GM18508 (cell line): Measurements from ENCODE around the gene FASTKD1.
"Not testable (repeated sequence)": the region's sequence is repeated elsewhere in the genome, so short reads cannot be mapped to it uniquely, and the experiment has no call there.

Experiments
- ATAC-seq: cut with Tn5 transposase; IDR thresholded peaks from one replicate; pipeline ENCODE4 v1.9.1; 2021; ENCODE audit warnings: moderate number of reproducible peaks; ENCODE audit not compliant: insufficient read depth, unreplicated experiment

The FASTKD1 gene

DNA sequence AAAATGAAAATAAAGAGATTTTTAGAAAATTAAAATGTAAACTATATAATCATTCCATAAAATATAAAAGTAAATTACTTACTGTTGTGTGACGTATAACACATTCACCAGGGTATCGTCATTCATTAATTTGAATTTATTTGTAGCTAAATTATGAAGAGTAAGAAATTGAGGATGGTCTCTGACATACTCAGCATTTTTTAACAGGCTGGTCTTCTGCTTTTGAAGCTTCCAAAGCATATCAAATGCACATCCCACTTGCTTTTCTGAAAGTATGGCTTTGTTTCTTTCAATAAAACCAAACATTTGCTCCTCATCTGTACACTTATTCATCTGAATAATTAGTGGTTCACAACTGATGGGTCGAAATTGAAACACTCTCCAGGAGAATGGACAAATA lies 2.1 kb downstream of the FASTKD1 start:
- ATAC-seq: no peak

DNA sequence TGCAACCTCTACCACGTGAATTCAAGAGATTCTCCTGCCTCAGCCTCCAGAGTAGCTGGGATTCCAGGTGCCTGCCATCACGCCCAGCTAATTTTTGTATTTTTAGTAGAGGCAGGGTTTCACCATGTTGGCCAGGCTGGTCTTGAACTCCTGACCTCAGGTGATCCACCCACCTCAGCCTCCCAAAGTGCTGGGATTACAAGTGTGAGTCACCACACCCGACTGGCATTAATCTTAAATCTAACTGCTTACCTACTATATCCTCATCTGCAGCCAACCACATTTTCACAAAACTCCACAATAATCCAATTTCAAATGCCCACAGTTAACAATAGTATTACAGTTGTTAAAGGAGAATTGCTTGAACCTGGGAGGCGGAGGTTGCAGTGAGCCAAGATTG lies 2.9 kb downstream of the FASTKD1 start:
- ATAC-seq: not testable (repeated sequence)

DNA sequence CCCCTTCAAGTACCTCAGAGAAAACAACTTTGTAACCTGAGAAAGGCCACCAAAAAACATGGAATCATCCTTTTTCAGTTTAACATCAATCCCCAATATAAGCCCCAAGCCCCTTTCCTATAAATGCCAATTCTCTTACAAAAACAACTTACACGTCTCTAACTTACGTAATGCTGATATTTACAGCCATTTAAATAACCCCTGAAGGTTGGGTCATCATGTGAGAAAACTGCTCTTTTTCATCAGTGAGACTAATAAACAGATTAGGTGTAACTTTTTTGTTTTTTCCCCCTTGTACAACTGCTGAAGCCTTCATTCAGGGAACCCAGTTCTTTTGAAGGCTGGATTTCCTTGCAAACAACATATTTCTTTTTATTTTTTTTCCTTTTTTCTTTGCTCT lies 3.7 kb downstream of the FASTKD1 start:
- ATAC-seq: no peak

DNA sequence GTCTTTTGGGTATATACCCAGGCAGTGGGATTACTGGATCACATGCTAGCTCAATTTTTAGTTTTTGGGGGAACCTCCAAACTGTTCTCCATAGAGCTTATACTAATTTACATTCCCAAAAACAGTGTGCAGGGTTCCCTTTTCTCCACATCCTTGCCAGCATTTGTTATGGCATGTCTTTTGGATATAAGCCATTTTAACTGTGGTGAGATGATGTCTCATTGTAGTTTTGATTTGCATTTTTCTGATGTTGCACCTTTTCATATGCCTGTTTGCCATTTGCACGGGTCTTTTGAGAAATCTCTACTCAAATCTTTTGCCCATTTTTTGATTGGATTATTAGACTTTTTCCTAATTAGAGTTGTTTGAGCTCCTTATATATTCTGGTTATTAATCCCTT lies 8.0 kb downstream of the FASTKD1 start:
- no peak for ATAC-seq

DNA sequence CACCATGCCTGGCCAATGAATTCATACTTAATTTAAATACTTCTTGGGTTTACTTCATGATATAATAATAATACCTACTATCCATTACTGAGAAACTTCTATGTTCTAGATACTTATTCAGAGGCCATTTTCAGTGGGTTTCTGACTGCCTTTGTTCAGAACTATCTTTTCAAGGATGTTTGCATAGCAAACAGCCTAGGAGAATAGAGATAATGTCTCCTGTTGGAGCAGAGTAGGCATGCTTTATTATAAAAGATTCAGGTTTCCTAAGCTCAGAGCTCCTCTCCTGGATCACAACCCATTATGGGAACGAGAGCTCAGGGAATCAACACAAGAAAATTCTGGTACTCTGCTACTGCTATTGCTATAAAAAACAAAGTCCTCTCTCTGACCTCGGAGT lies 11.1 kb downstream of the FASTKD1 start:
- ATAC-seq: no peak

DNA sequence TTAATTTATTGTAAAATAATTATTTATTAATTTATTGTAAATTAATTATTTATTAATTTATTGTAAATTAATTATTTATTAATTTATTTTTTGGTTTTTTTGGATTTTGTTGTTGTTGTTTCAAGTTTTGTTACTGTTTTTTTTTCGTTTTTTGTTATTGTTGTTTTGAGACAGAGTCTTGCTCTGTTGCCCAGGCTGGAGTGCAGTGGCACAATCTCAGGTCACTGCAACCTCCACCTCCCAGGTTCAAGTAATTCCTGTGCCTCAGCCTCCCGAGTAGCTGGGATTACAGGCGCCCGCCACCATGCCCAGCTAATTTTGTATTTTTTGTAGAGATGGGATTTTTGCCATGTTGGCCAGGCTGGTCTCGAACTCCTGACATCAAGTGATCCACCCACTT lies 11.6 kb downstream of the FASTKD1 start:
- ATAC-seq: not testable (repeated sequence)

DNA sequence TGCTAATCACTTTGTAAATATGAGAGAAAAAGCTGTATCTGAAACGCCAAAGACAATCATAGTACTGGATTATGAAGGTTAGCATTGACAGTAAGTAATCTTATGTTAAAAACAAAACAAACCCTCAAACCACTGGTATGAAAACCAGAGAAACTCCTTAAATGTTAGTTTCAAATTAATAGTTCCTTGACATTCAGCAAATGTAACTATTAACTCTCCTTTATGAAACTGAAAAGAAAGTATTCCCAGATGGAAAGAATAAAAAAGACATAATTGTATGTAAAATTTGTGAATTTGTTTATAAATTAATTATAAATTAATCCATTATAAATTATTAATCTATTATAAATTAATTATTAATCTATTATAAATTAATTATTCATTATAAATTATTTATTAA lies 12.3 kb downstream of the FASTKD1 start:
- ATAC-seq: no peak

DNA sequence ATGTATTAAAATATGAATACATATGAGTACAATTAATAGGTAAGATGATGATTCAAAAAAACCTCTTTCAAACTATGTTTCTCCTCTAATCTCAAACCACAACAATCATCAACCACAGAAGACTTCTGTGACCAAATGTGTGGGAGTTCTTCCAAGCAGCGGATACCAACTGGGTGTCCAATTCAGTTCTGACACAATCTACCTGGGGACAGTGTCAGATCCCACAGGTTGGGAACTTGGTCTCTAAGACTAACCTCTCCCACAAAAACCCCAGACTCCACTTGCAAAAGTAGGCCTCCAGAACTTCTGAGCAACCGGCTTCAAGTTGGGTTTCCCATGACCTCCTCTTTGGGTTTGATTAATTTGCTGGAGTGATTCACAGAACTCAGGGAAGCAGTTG lies 26.9 kb downstream of the FASTKD1 start:
- no peak for ATAC-seq

DNA sequence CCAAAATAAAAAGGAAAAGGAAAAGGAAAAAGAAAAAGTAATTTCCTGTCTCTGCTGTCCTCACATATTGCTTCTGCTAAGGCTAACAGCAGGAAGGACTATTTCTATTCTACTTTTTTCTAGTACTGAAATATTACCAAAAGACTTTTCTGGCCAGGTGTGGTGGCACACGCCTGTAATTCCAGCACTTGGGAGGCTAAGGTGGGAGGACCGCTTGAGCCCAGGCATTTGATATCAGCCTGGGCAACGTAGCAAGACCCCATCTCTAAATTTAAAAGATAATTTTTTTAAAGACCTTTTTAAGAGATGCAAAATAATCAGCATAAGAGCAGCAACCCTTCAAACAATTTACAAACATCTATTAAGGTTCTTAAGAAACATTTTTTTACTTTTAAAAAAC lies 31.2 kb downstream of the FASTKD1 start:
- ATAC-seq: no peak

DNA sequence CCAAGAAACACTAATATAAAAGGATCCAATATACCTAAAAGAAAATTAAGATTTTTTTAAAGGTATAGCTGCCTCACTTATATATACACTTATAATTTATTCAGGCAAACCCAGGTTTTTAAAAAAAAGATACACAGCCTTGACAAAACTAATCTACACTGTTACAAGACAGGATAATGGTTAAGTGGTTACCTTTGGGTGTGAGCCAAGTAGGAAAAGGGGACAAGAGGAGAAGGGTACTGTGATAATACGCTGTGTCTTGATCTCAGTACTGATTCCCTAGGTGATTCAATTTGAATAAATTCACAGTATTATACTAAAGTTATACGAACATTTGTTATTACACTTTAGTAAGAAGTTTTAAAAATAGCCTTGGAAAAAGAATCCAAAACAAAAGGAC lies 33.5 kb downstream of the FASTKD1 start:
- no peak for ATAC-seq

DNA sequence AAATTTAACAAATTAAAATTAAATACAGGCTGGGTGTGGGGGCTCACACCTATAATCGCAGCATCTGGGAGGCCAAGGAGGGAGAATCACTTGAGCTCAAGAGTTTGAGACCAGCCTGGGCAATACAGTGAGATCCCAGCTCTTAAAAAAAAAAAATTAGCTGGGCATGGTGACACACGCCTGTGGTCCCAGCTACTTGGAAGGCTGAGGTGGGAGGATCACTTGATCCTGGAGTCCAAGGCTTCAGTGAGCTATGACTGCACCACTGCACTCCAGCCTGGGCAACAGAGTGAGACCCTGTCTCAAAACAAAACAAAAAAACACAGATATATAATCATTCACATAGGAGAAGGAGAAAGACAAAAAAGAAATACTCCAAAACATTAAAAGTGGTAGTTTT lies 34.2 kb downstream of the FASTKD1 start:
- ATAC-seq: not testable (repeated sequence)

DNA sequence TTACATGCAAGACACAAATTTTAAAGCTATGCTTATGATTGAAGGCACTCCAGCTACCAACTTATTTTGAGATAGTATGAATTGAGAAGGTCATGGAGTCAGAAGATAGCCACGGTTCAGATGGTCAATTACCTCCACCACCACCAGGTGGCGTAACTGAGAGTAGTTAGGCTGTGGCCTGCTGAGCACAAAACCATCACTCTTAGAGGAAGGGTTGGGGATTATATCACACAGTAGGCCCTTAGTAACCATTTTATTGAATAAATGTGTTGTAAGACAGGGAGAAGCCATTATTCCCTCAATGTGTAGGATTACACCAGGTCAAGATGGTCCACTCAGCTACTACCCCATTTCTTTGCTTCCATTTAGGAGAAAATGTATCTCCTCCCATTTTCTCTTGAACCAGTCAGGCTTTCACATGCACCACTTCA lies 45.4 kb downstream of the FASTKD1 start:
- no peak for ATAC-seq

DNA sequence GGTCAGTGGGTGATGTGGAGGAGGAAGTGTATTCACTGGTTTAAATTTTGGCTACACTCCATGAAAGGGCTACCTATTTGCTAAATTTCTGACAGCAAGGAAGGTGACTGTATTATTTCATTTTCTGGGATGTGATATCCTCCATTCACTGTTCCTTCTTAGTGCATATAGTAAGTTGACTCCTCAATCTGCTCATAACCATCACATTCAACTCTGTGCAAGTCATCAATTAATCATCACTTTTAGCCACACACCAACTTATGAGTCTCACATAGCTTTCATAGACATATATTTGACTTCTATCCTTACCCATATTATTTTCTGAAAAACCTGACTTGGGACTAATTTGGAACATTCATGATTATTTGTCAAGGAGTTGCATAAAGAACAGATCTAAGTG lies 47.2 kb downstream of the FASTKD1 start:
- no peak for ATAC-seq

DNA sequence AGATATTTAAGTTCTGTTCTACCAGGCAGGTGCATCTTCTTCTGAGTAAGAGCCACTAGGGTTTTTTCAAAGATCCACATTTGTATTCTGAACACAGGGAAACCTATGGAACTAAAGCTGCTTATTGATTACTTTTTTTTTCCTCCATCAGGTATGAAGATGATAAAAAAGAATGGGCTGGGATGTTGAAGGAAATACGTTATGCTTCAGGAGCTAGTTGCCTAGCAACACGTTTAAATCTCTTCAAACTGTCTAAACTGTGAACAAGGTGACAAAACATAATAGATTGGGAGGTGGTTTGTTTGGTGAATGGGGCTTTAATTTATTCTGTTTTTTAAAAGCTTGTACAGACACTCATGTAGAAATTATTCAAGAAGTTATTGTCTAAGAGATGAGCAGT lies 48.2 kb downstream of the FASTKD1 start:
- ATAC-seq: no peak

DNA sequence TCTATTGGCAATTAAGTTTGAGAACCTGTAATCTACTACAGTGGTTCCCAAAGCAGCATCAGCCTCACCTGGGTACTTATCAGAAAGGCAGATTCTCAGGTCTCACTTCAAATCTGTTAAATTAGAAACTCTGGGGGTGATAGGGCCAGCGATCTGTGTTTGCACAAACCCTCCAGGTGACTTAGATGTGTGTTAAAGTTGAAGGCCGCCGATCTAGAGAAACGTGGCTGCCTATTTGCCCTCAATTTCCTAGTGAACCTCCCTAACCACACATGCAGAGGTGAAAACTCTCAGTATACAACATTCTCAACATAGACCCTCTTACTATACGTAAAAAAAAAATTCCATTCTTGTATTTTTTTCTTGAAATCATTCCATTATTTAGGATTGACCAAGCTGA lies 50.0 kb downstream of the FASTKD1 start:
- no peak for ATAC-seq

DNA sequence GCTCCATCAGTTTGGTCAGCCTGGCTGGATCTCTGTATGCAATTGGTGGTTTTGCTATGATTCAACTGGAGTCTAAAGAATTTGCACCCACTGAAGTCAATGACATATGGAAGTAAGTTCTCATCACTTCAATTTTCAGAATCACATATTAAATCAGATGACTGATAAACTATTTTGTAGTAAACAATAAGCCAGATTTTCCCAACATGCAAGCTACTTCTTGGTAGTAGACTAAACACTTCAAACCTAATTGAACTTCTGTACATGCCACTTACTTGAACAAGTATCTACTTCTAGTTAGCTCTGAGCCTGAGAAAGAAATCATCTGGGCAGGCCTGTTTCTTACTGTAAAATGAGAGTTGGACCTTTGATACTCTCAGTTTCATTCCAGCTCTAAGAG lies 52.8 kb downstream of the FASTKD1 start:
- no peak for ATAC-seq

DNA sequence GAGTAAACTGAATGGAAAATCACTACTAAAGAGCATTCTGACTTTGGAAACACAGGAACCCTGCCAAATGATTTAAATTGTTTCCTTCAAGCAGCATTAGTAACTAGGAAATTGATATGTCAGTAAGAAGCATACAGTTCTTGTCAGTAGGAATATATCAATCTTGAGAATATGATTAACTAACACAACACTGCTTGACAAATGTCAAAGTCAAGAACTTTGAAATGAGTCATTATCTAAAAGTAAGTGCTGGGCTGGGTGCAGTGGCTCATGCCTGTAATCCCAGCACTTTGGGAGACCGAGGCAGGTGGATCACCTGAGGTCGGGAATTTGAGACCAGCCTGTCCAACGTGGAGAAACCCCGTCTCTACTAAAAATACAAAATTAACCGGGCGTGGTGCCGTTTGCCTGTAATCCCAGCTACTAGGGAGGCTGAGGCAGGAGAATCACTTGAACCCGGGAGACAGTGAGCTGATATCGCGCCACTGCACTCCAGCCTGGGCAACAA lies 57.1 kb downstream of the FASTKD1 start:
- not testable (repeated sequence) for ATAC-seq

DNA sequence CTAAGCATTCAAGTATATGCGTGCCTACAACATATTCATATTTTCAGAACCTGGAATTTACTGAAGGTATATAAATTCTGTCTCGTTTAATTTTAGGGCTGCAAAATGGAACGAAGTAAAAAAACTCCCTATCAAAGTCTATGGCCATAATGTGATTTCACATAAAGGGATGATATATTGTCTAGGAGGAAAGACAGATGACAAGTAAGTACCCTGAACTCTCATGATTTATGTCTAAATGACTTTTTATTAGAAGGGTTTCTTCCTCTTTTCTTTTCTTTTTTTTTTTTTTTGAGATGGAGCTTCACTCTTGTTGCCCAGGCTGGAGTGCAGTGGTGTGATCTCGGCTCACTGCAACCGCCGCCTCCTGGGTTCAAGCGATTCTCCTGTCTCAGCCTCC lies 58.9 kb downstream of the FASTKD1 start:
- not testable (repeated sequence) for ATAC-seq

DNA sequence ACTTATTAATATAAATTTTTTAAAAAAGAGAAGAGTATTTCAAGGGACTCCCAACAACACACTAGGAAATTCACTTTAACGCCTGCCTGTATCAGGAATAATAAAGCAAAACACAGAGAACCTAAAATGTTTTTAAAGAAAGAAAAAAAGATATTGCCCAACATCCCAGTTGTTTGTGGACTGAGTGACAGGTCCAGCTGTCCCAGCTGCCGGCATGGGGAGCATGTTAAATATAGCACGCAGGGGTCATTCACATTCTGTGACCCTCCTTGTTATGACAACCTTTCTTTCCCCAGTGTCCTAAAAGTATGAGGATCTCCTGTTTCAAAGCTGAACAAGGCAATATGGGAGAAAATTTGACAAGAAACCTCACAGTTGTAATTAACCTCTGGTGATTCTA lies 59.7 kb downstream of the FASTKD1 start:
- no peak for ATAC-seq

DNA sequence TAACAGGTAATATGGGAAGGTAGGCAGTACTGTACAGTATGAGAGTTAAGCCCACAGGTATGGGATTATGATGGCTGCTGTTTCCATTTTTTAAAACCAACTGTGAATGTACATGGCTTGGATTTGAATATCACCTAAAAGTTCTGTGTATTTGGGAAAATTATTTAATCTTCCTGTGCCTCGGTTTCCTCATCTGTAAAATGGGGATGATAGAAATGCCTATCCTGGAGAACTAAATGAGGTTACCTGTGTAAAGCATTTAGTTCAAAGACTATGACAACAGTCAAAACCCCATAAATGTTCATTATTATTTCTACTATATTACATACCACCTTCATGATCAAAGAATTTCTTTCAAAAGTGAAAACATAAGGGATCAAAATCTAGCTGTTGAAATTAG lies 60.6 kb downstream of the FASTKD1 start:
- no peak for ATAC-seq

DNA sequence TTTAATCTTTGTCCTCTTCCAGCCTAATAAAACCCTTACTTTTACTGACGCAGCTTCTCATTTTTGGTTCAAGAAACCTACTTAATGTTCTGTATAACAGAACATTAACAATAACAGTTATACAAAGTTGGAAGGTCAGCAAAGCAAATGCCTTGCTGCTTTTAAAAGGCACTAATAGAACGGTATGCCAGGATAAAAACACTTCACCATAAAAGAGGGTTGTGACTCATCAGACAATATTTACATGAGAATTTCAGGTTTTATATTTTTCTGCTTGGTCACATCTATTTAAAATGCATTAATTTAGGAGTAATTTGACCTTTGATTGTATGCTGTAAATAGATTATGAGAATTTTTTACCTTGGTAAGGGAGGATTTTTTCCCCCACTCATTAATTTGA lies 61.1 kb downstream of the FASTKD1 start:
- no peak for ATAC-seq

DNA sequence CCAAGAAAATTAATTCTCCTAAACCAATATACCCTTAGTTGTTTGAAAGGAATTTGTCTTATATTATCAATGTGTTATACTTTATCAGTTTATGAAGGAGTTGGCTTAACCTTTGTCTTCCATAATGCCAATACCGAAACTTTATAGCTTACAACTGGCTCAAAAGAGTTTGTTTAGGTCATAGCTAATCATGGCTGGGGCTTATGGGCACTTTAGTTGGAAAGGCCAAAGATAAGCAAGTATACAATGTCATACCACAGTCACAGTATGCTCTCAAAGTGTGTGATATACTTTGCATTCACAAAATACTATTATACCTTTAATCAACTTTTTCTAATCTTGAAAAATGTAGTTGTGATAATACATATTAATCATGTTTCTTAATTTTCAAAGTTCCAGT lies 61.8 kb downstream of the FASTKD1 start:
- ATAC-seq: no peak

DNA sequence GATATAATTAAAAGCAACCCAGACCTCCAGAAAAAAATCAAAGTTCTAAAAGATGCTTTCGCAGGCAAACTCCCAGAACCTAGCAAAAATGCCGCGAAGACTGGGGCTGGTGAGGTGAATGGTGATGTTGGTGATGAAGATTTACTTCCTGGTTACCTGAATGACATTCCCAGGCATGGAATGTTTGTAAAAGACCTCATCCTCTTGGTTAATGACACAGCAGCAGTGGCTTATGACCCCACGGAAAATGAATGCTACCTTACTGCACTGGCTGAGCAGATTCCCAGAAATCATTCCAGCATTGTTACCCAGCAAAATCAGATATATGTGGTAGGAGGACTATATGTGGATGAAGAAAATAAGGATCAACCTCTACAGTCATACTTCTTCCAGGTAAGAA lies 63.2 kb downstream of the FASTKD1 start:
- ATAC-seq: no peak
